Activated CD4-positive, alpha-beta T cell treated with anti-CD3 and anti-CD28 coated beads, Interleukin-2, amount 10 ng/mL, durations not matched to agents 7 days and 5 days (primary cell): Measurements from ENCODE around the gene UTP4. TPM values are rescaled to one million over a fixed set of nuclear protein-coding genes. Genes with fewer than 3 reads are reported as not detected.

Experiments used
- CTCF ChIA-PET: fragments of 350-600 bp; sonication (Branson Sonifier 250); formaldehyde crosslinking; loops from one replicate; lab custom pipeline; 2021; ENCODE audit warnings: antibody characterized with exemption; lab: Charles Lee
- POLR2A ChIA-PET: fragments of 350-600 bp; sonication (Branson Sonifier 250); formaldehyde crosslinking; loops from one replicate; lab custom pipeline; 2021; ENCODE audit warnings: antibody characterized with exemption; lab: Charles Lee
- DNase-seq: peaks from one replicate; pipeline ENCODE4 v3.0.0-alpha.2; 2020
- H3K27ac Mint-ChIP-seq: one replicate; pipeline ENCODE4 v1.8.0; 2021; ENCODE audit warnings: mild to moderate bottlenecking, moderate library complexity, mixed read lengths
- H3K27me3 Mint-ChIP-seq: one replicate; pipeline ENCODE4 v1.8.0; 2021; ENCODE audit warnings: mixed read lengths
- H3K36me3 Mint-ChIP-seq: one replicate; pipeline ENCODE4 v1.8.0; 2021; ENCODE audit warnings: low read depth, mixed read lengths
- H3K4me1 Mint-ChIP-seq: one replicate; pipeline ENCODE4 v1.8.0; 2021; ENCODE audit warnings: mixed read lengths
- H3K4me3 Mint-ChIP-seq: one replicate; pipeline ENCODE4 v1.8.0; 2021; ENCODE audit warnings: mild to moderate bottlenecking, moderate library complexity, mixed read lengths
- H3K9me3 Mint-ChIP-seq: one replicate; pipeline ENCODE4 v1.8.0; 2021; ENCODE audit warnings: mixed read lengths
- total RNA-seq, 2 experiments: library from RNA; stranded (reverse); gene quantifications; one replicate each; pipeline ENCODE4 v1.2.3, GENCODE V29; 2021

UTP4 gene
- total RNA-seq, 2 experiments from 2014 or later: 51.8 to 53.2 TPM

DNA sequence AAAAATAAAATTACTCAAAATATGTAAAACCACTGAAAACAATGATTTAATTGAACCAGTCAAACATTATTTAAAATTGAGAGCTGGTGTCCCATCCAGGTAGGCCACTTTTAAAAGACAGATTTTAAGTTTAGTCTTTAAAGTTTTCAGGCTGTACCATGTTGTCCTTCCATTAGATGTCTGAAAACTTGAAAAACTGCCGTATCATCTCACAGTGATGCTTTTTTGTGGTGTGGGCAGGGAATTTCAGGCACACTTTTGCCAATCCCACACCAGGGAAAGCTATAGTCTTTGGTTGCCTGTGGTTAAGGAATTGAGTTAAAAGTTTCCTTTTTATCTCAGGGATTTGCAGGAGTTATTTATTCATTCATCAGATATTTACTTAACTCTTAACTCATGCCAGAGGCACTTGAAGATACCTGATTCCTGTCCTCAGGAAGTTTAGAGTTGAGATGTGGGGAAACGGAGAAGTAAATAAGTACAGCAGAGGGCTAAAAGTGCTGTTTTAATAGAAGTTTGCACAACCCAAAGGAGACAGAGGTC is 57.7 kb downstream of the UTP4 start:
- Mint-ChIP-seq H3K36me3 (peaks cover 10% of the 10 kb centered on the region), H3K9me3 (no peaks in the 10 kb centered on the region), H3K27ac (no peak overlapping the region), H3K27me3 (no peaks in the 10 kb centered on the region), H3K4me1 (peaks cover 42% of the 10 kb centered on the region), H3K4me3 (no peak overlapping the region)
- ChIA-PET POLR2A (no interaction called here), CTCF (interaction anchor here (1.3 kb wide), 1 partner anchor 33 kb away, joined by 4 read pairs; no protein-coding TSS in a partner anchor)
- no peak for DNase-seq

DNA sequence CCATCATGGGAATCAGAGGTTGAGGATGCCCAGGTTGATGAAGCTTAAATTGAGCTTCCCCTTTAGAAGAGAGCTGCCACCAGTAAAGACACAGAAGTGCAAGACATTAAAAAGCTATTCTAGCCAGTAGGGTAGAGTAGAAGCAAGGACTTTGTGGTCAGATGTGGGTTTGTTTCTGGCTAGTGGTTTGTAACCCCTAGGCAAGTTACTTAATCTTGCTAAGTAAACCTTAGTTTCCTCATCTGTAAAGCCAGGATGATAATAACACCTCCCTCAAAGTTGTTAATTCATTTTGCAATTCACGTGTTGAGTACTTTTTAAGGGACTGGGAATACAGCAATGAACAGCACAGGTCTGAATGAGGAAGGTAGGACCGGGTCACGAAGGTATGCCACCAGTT is 58.1 kb downstream of the UTP4 start:
- Mint-ChIP-seq H3K4me1 (peaks cover 39% of the 10 kb centered on the region), H3K4me3 (no peak overlapping the region), H3K9me3 (no peaks in the 10 kb centered on the region), H3K27ac (no peak overlapping the region), H3K27me3 (no peaks in the 10 kb centered on the region), H3K36me3 (peaks cover 10% of the 10 kb centered on the region)
- CTCF ChIA-PET: interaction anchor here (1.3 kb wide), 1 partner anchor 33 kb away, joined by 4 read pairs; no protein-coding TSS in a partner anchor
- DNase-seq: peak; percentile 18
- POLR2A ChIA-PET: interaction anchor here (0.5 kb wide), 1 partner anchor 281 kb away, joined by 3 read pairs; no protein-coding TSS in a partner anchor

DNA sequence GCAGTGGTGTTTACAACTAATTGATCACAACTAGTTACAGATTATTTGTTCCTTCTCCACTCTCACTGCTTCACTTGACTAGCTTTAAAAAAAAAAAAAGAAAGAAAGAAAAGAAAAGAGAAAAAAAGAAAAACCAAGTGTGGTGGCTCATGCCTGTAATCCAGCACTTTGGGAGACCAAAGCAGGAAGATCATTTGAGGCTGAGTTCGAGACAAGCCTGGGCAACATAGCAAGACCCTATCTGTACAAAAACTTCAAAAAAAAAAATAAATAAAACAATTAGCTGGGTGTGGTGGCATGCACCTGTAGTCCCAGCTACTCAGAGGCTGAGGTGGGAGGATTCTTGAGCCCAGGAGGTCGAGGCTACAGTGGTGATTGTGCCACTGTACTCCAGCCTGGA is 58.7 kb downstream of the UTP4 start:
- Mint-ChIP-seq H3K4me1 (peaks cover 37% of the 10 kb centered on the region), H3K27ac (no peak overlapping the region)
- POLR2A ChIA-PET: interaction anchor here (0.5 kb wide), 1 partner anchor 281 kb away, joined by 3 read pairs; no protein-coding TSS in a partner anchor

DNA sequence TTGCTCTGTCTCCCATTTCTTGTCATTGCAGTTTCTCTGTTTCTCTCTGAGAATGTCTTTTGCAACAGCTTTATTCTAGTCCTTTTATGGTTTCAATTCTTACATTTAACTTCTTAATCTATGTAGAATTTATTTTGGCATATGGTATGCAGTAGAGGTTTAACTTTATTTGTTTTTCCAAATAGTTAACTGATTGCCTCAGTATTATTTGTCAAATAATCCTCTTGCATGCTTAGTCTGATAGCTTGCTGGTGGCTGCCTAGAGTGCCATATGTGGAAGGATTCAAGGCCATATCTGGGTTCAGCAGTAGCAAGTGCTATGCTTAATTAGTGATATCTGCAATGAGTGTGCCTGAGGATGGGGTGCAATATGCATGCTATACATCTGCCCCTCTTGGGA is 61.4 kb downstream of the UTP4 start:
- Mint-ChIP-seq H3K27me3 (no peaks in the 10 kb centered on the region), H3K36me3 (peaks cover 4% of the 10 kb centered on the region), H3K4me3 (no peak overlapping the region), H3K4me1 (peaks cover 28% of the 10 kb centered on the region), H3K9me3 (no peaks in the 10 kb centered on the region), H3K27ac (no peak overlapping the region)
- POLR2A ChIA-PET: no interaction called here
- CTCF ChIA-PET: no interaction called here
- no peak for DNase-seq

More for the DNA sequence above, 58.7 kb downstream of the UTP4 start:
- no peaks in the 10 kb centered on the region for H3K27me3 Mint-ChIP-seq
- CTCF ChIA-PET: interaction anchor here (0.6 to 1.3 kb wide), 3 partner anchors 33 to 69 kb away, joined by 3 to 4 read pairs (median 3); no protein-coding TSS in a partner anchor
- DNase-seq: no peak
- H3K9me3 Mint-ChIP-seq: no peaks in the 10 kb centered on the region
- H3K4me3 Mint-ChIP-seq: no peak overlapping the region
- H3K36me3 Mint-ChIP-seq: peaks cover 10% of the 10 kb centered on the region

DNA sequence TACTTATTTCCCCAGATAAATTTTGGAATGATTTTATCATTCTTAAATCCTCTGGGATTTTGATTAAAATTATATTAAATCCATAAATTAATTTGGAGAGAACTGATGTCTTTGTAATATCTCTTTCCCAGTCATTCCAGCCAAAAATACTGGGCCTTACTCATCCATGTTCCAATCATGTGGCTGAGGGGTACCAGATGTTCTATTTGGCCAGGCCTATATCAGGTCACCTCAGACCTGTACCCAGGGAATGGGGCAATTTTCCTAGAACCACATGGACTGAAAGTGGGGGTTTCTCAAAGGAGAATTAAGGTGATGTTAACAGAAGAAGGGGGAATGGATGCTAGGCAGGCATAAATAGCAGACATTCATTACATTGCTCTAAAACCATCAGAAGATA is 62.0 kb downstream of the UTP4 start:
- H3K4me1 Mint-ChIP-seq: peaks cover 23% of the 10 kb centered on the region
- no peak for DNase-seq
- H3K36me3 Mint-ChIP-seq: peaks cover 4% of the 10 kb centered on the region
- no peaks in the 10 kb centered on the region for H3K27me3 Mint-ChIP-seq
- H3K4me3 Mint-ChIP-seq: no peak overlapping the region
- CTCF ChIA-PET: no interaction called here
- no peak overlapping the region for H3K27ac Mint-ChIP-seq
- no peaks in the 10 kb centered on the region for H3K9me3 Mint-ChIP-seq
- POLR2A ChIA-PET: no interaction called here

DNA sequence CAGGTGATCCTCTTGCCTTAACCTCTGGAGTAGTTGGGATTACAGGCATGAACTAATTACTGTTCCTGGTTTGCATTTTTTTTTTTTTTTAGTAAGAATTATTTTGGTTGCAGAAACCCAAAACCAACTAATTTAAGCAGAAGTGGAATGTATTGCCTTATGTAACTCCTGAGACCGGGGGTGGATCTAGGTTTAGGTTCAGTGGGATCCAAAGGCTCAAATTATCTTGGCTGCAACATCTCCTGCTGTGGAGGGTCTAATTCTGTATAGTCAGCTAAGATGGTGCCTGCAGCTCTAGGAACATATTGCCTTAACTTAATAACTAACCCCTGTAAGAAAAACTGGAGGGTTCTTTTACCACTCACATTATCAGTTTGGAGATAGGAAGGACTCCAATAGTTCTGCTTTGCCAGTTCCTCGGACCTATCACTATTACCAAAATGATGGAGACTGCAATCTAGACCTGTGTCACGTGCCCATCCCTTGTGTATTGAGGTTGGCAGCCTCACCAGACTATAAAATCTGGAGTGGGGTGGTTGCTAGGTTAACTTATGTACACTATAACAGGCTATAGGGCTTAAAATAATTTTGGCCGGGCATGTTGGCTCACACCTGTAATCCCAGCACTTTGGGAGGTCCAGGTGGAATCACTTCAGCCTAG is 63.0 kb downstream of the UTP4 start:
- H3K27me3 Mint-ChIP-seq: no peaks in the 10 kb centered on the region
- peaks cover 13% of the 10 kb centered on the region for H3K4me1 Mint-ChIP-seq
- H3K4me3 Mint-ChIP-seq: no peak overlapping the region
- ChIA-PET CTCF (interaction anchor here (0.6 kb wide), 1 partner anchor 1088 kb away, joined by 3 read pairs; no protein-coding TSS in a partner anchor), POLR2A (no interaction called here)
- no peak for DNase-seq
- peaks cover 4% of the 10 kb centered on the region for H3K36me3 Mint-ChIP-seq
- no peak overlapping the region for H3K27ac Mint-ChIP-seq
- no peaks in the 10 kb centered on the region for H3K9me3 Mint-ChIP-seq

DNA sequence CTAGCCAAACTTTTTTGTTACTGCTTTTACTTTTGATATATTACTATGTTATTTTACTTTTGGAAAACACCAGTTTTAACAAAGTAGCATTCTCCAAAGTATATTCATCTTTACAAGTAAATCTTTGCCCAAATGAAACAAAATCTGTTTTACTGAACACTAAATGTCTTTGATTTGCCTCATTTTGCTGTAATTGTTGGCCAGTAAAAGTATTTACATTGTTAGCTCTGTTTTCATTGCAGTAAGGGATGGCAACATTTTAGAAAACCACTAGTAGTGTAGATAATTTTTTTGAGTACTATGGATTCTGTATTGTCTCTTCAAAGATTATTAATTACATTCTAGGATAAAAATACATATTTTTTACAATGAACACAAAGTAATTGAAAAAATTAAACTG is 65.1 kb downstream of the UTP4 start:
- Mint-ChIP-seq H3K36me3 (no peaks in the 10 kb centered on the region), H3K4me3 (no peak overlapping the region), H3K27me3 (no peaks in the 10 kb centered on the region), H3K4me1 (peaks cover 6% of the 10 kb centered on the region), H3K27ac (no peak overlapping the region), H3K9me3 (no peaks in the 10 kb centered on the region)
- no peak for DNase-seq
- ChIA-PET POLR2A (no interaction called here), CTCF (interaction anchor here (1.9 kb wide), 1 partner anchor 12 kb away, joined by 4 read pairs; no protein-coding TSS in a partner anchor)

DNA sequence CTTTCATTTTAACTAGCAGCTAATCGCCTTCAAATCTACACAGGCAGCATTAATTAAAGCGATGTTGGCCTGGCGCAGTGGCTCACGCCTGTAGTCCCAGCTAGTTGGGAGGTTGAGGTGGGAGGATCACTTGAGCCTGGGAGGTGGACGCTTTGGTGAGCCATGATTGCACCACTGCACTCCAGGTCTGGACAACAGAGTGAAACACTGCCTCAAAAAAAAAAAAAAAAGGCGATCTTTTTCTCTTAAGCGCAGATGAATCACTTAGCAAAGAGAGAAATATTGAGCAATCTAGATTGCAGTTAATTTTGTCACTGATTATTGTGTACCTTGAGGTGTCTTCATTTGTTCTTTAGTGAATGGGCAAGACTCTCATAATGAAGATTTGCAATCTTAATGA is 66.9 kb downstream of the UTP4 start:
- POLR2A ChIA-PET: no interaction called here
- peaks cover 10% of the 10 kb centered on the region for H3K4me1 Mint-ChIP-seq
- H3K4me3 Mint-ChIP-seq: no peak overlapping the region
- H3K27me3 Mint-ChIP-seq: no peaks in the 10 kb centered on the region
- no peaks in the 10 kb centered on the region for H3K9me3 Mint-ChIP-seq
- H3K27ac Mint-ChIP-seq: no peak overlapping the region
- H3K36me3 Mint-ChIP-seq: no peaks in the 10 kb centered on the region
- CTCF ChIA-PET: interaction anchor here (0.6 to 1.9 kb wide), 3 partner anchors 10 to 661 kb away, joined by 3 to 4 read pairs (median 3); no protein-coding TSS in a partner anchor
- DNase-seq: no peak

DNA sequence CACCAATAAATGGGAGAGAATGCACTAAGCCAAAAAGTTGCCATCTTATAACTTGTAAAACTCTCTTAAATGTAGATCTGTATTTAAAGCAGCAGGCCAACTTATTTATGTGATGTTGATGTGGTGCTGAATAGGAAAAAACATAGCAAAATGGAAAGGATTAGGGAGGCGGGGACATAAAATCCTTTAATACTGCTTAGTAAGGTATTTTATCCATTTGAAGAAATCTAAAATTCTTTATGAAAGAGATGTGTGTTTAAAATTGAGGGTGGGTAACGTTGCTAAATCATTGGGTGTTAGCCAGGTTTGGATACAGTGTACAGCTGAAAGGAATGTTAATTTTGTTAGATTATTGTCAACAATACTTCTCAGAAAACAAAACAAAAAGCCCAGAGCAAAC is 68.8 kb downstream of the UTP4 start:
- CTCF ChIA-PET: no interaction called here

DNA sequence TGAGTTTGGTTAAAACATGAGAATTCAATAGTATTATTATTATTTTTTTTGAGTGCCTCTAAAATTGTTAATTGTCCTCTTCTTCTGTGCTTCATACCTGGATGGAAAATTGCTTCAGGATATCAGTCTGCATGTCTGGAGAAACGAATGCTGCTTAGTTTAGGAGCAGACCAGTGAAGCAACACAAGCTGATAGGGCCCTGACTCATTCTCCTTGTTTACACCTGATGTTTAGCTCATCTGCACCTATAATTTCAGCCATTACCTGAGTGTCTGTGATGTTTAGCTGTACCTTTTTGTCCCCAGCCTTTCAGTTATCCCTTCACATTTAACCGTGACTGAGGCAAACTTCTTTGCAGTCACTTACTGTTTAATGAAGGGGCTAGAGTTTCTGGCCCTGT is 69.3 kb downstream of the UTP4 start:
- Mint-ChIP-seq H3K27me3 (no peaks in the 10 kb centered on the region), H3K9me3 (no peaks in the 10 kb centered on the region), H3K27ac (no peak overlapping the region), H3K36me3 (no peaks in the 10 kb centered on the region), H3K4me1 (peaks cover 19% of the 10 kb centered on the region), H3K4me3 (no peak overlapping the region)
- CTCF ChIA-PET: no interaction called here
- POLR2A ChIA-PET: interaction anchor here (0.5 kb wide), 1 partner anchor 289 kb away, joined by 5 read pairs; no protein-coding TSS in a partner anchor
- DNase-seq: no peak

More for the DNA sequence above, 68.8 kb downstream of the UTP4 start:
- Mint-ChIP-seq H3K27me3 (no peaks in the 10 kb centered on the region), H3K9me3 (no peaks in the 10 kb centered on the region), H3K27ac (no peak overlapping the region), H3K4me1 (peaks cover 20% of the 10 kb centered on the region), H3K4me3 (no peak overlapping the region), H3K36me3 (no peaks in the 10 kb centered on the region)
- DNase-seq: no peak
- POLR2A ChIA-PET: interaction anchor here (0.5 kb wide), 1 partner anchor 288 kb away, joined by 5 read pairs; no protein-coding TSS in a partner anchor

DNA sequence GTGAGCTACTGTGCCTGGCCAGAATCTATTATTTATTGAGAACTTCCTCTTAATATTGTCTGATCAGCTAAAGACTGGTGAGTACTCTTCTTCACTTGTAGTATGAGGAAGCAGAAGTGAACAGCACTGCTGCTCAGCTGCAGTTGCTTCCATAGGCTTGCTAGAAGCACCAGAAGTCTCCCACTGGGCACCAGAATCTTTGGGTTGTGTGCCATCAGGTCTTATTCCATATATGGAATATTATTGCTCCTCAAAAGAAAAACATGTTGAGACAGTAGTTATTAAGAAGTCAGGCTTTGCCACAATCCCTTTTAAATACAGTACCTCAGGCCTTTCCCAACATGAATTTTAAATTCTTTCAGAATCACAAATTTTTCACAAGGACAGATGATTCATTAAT is 71.7 kb downstream of the UTP4 start:
- ChIA-PET POLR2A (no interaction called here), CTCF (interaction anchor here (1.9 kb wide), 1 partner anchor 12 kb away, joined by 4 read pairs; no protein-coding TSS in a partner anchor)
- Mint-ChIP-seq H3K27me3 (no peaks in the 10 kb centered on the region), H3K9me3 (no peaks in the 10 kb centered on the region), H3K4me3 (no peak overlapping the region), H3K4me1 (peaks cover 14% of the 10 kb centered on the region), H3K36me3 (no peaks in the 10 kb centered on the region), H3K27ac (no peak overlapping the region)
- no peak for DNase-seq

DNA sequence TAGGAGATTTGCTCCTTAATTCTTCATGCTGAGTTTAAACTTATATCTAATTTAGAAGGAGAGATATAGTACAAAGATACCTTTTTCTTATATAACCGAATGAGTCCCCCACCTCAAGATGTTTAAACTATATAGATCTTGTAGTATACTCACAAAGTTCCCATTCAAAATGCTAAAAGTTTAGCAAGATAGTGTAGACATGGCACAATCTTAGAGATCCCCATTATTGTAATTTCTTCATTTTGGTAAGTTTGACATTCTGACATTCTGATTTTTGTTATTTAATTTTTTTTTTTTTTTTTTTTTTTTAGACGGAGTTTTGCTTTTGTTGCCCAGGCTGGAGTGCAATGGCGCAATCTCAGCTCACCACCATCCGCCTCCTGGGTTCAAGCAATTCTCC is 77.3 kb downstream of the UTP4 start:
- POLR2A ChIA-PET: no interaction called here
- DNase-seq: no peak
- H3K4me3 Mint-ChIP-seq: no peak overlapping the region
- CTCF ChIA-PET: interaction anchor here (0.7 to 1.2 kb wide), 2 partner anchors 11 to 86 kb away, joined by 3 to 4 read pairs; no protein-coding TSS in a partner anchor
- H3K27me3 Mint-ChIP-seq: no peaks in the 10 kb centered on the region
- H3K36me3 Mint-ChIP-seq: no peaks in the 10 kb centered on the region
- no peak overlapping the region for H3K27ac Mint-ChIP-seq
- no peaks in the 10 kb centered on the region for H3K9me3 Mint-ChIP-seq
- peaks cover 7% of the 10 kb centered on the region for H3K4me1 Mint-ChIP-seq

DNA sequence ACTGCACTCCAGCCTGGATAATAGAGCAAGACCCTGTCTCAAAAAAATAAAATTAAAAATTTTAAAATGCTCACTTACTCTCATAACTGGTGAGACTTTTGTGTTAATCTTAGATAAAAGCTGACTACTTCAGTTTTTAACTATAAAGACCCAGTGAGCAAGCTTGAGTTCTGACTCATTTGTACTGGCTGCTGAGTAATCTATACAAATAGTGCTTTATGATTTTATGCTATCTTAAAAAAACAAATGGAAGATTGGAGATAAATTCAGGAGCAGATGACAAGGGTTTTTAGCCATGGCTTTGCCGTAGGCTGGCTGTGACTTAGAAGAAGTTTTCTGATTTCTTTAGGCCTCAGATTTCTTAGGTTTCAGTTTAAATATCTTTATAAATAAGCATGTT is 85.0 kb downstream of the UTP4 start:
- no peak overlapping the region for H3K27ac Mint-ChIP-seq
- CTCF ChIA-PET: interaction anchor here (0.6 to 0.8 kb wide), 2 partner anchors 40 to 238 kb away, joined by 3 to 4 read pairs; no protein-coding TSS in a partner anchor
- H3K4me3 Mint-ChIP-seq: no peak overlapping the region
- H3K4me1 Mint-ChIP-seq: no peaks in the 10 kb centered on the region
- no peaks in the 10 kb centered on the region for H3K9me3 Mint-ChIP-seq
- no peak for DNase-seq
- no peaks in the 10 kb centered on the region for H3K36me3 Mint-ChIP-seq
- POLR2A ChIA-PET: no interaction called here
- no peaks in the 10 kb centered on the region for H3K27me3 Mint-ChIP-seq
